DMS153 treated with DMSO at 0.1 percent for 48 hours (cell line): ENCODE data around the gene HIF3A.
"Not testable (repeated sequence)": the region's sequence is repeated elsewhere in the genome, so short reads cannot be mapped to it uniquely, and the experiment has no call there.

Experiments
- DNase-seq: peaks from one replicate; lab custom pipeline; 2025; ENCODE audit not compliant: unreplicated experiment; lab: John Stamatoyannopoulos, UW

HIF3A gene

GRCh38 chr19:46291829-46292228, 5.0 kb upstream of the HIF3A start:
- no peak for DNase-seq

- DNase-seq = no peak
Measured at GRCh38 chr19:46294494-46294893, 2.3 kb upstream of the HIF3A start.

GRCh38 chr19:46295401-46296201, 1.2 kb upstream of the HIF3A start:
- DNase-seq = no peak

GRCh38 chr19:46296202-46296480, 701 bp upstream of the HIF3A start:
- DNase-seq = no peak

GRCh38 chr19:46297700-46298478, 1.0 kb downstream of the HIF3A start:
- no peak for DNase-seq

- DNase-seq = no peak
Measured at GRCh38 chr19:46298479-46299003, 1.7 kb downstream of the HIF3A start.

- peak; percentile 94 for DNase-seq
Measured at GRCh38 chr19:46299004-46299509, 2.2 kb downstream of the HIF3A start.

- DNase-seq = no peak
Measured at GRCh38 chr19:46299695-46300094, 2.9 kb downstream of the HIF3A start.

GRCh38 chr19:46303322-46303690, 6.5 kb downstream of the HIF3A start:
- DNase-seq = no peak

- DNase-seq = no peak
Measured at GRCh38 chr19:46303691-46304397, 7.0 kb downstream of the HIF3A start.

- DNase-seq = no peak
Measured at GRCh38 chr19:46306501-46306900, 9.7 kb downstream of the HIF3A start.

- DNase-seq = no peak
Measured at GRCh38 chr19:46308510-46308909, 11.7 kb downstream of the HIF3A start.

GRCh38 chr19:46309056-46309455, 12.2 kb downstream of the HIF3A start:
- no peak for DNase-seq

- no peak for DNase-seq
Measured at GRCh38 chr19:46311444-46311843, 14.6 kb downstream of the HIF3A start.

GRCh38 chr19:46313540-46314469, 17.0 kb downstream of the HIF3A start:
- DNase-seq = not testable (repeated sequence)

GRCh38 chr19:46317339-46317738, 20.5 kb downstream of the HIF3A start:
- DNase-seq = no peak

GRCh38 chr19:46319613-46320012, 22.8 kb downstream of the HIF3A start:
- no peak for DNase-seq

GRCh38 chr19:46320559-46320958, 23.7 kb downstream of the HIF3A start:
- DNase-seq = no peak

GRCh38 chr19:46321653-46322052, 24.8 kb downstream of the HIF3A start:
- no peak for DNase-seq

- DNase-seq = not testable (repeated sequence)
Measured at GRCh38 chr19:46323227-46323626, 26.4 kb downstream of the HIF3A start.
